AG09309 (cell line): ENCODE measurements around the gene NDST4.

Experiments used
- DNase-seq: peaks from one replicate; pipeline ENCODE4 v3.0.0-alpha.2; 2010; ENCODE audit warnings: low read depth
- H3K4me3 ChIP-seq: 2 replicates; pipeline ENCODE4 v1.5.1; 2011; ENCODE audit warnings: mild to moderate bottlenecking, low read depth, low read length, moderate library complexity; ENCODE audit not compliant: control insufficient read depth
- CTCF ChIP-seq: IDR thresholded peaks from 2 replicates; pipeline ENCODE4 v1.5.1; 2011; ENCODE audit warnings: mild to moderate bottlenecking, low read depth, low read length, inconsistent platforms; ENCODE audit not compliant: insufficient read depth, control insufficient read depth; ENCODE audit errors: missing control alignments

Gene NDST4

GRCh38 chr4:114900934-114901333 is 212.5 kb downstream of the NDST4 start:
- no peak overlapping the region for H3K4me3 ChIP-seq
- TF ChIP-seq CTCF = no peak
- DNase-seq = no peak

GRCh38 chr4:114890773-114891172 is 222.6 kb downstream of the NDST4 start:
- no peak for DNase-seq
- no peak overlapping the region for H3K4me3 ChIP-seq
- TF ChIP-seq CTCF = no peak

GRCh38 chr4:114886761-114887160 is 226.7 kb downstream of the NDST4 start:
- DNase-seq = no peak
- no peak for TF ChIP-seq CTCF
- no peak overlapping the region for H3K4me3 ChIP-seq

- H3K4me3 ChIP-seq = no peak overlapping the region
- no peak for DNase-seq
- no peak for TF ChIP-seq CTCF
These were observed 229.8 kb downstream of the NDST4 start for GRCh38 chr4:114883641-114884040.

GRCh38 chr4:114879916-114880669 is 233.3 kb downstream of the NDST4 start:
- no peak overlapping the region for H3K4me3 ChIP-seq
- TF ChIP-seq CTCF = no peak
- no peak for DNase-seq

GRCh38 chr4:114875630-114876029 is 237.8 kb downstream of the NDST4 start:
- DNase-seq = no peak
- no peak overlapping the region for H3K4me3 ChIP-seq
- no peak for TF ChIP-seq CTCF
